GM20431 (cell line): ENCODE results near the gene DPYD.

Source experiments
- in situ Hi-C: fragments of 300-500 bp; cut with MseI, MboI; formaldehyde crosslinking; loops from one replicate; pipeline ENCODE4 v1.15.0; 2020; ENCODE audit warnings: low sequenced_read_pairs; ENCODE audit not compliant: unreplicated experiment

DPYD gene

DNA sequence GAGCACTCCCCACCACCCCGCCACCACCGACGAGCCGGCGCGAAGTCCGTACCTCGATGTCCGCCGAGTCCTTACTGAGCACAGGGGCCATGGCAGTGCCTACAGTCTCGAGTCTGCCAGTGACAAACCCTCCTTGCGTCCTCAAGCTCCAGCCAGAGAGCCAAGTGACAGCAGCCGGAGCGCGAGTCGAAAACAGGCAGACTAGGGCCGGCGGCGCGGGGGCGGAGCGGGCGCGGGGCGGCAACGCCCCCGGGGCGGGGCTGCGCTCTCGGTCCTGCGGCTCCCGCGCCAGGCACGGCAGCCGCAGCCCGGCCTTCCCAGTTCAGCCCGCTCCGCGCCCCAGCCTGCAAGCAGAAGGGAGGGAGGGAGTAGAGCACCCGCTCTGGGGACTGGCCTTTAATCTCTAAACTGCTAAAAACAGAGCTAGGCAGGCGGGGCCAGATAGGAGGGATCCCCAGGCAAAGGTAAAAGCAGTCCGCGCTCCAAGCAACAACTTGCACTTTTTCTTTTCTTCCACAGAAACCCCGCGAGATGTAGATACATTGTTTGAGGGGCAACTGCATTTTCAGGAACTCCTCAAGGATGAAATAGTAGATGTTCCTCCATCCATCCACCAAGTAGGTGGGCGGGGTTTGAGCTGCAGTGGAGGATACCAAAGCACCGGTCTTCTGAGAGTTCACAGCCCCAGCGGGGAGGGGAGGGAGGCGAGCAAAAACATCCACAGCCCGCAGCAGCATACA lies at the start of gene DPYD:
Gene DPYD (minus strand): TSS at position 203 of the 740 bp plus-strand sequence. CDS start 112 bp downstream, at position 91.
- in situ Hi-C loops: no loop called here

DNA sequence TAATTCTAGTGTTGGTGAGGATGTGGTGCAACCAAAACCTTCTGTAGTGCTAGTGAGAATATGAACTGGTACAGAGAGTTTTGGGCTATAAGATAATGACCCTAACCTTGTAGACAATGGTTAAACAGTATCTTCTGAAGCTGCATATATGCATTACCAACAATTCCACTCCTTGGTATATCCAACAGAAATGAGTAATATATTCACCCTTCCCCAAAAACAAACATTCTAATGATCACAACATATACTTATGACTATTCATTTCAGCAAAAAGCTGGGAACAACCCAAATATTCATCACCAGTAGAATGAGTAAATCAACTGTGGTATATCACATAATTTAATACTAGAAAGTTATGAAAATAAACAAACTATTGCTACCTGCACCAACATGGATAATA lies 39.6 kb upstream of the DPYD start:
- in situ Hi-C loops: no loop called here

DNA sequence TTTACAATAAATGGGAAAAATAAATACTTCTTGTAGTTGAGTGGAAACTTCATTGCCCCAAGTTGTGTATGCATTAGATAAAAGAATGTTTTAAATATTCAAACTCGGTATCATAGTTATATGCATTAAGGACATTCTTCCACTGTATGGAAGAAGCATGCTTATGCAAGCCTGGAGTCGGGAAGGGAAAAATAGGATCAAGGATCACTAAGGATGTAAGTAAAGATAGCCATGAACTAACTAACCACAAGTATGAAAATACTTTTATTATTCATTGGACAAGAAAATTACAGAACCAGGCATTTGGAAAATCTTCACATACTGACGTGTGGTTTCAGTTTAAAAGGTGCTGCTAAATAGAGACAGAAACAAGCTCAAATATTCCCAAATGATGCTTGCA lies 26.9 kb upstream of the DPYD start:
- in situ Hi-C loops: no loop called here

DNA sequence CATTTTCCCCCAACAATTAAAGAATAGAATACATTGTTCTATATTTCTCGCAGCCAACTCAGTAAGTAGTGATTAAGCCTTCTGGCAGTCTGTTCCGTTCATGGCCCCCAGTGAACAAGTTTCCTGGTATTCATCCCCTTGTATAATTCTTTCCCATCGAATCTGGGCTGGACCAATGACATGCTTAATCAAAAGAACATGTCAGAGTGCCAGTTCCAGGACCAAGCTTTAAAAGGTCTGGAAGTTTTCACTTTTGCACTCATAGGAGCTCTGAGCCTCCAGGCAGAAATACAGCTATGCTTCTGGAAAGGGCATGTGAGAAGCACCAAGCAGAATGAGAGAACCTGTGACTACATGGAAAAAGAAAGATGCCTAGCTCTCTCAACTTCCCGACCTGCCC lies 22.5 kb upstream of the DPYD start:
- in situ Hi-C loops: no loop called here

DNA sequence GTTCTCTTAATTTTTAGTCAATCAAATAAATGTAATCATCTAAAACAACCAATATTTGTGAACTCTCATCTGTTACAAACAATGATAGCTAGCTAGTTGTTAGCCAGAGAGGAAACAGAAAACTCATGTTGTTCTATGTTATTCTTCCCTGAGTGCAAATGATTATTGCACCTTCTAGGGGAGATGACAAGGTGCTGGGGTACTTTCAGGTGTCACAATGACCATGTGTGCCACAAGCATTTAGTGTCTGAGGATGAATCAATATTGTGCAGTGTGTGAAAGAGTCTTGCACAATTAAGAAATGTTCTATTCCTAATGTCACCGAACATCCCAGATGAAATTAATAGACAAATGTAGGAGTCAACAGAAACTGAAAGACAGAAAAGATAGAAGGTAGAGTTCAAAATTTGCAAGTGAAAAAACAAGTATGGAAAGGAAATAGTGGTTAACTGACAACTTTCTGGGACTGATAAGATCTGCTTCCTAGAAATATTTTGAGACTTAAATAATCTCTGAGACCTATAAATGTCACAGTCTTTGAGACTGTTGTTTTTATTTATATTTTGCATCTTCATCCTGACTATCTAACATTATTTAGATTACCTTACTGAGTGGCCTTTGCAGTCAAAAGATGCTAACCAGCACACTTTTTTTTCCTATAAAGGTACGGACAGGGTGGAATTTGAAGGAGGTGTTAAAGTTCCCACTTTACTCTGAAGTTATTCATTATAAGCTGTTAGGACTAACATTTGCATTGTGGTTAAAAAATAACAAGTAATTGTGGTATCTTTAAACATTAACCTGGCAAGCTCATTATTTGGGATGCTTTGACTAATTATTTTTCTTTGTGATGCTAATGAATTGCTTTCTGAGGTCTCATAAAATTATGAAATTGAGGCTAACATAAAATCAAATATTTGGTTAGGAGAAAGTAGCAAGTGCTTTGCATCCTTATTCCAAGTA lies 21.6 kb upstream of the DPYD start:
- in situ Hi-C loops: no loop called here

DNA sequence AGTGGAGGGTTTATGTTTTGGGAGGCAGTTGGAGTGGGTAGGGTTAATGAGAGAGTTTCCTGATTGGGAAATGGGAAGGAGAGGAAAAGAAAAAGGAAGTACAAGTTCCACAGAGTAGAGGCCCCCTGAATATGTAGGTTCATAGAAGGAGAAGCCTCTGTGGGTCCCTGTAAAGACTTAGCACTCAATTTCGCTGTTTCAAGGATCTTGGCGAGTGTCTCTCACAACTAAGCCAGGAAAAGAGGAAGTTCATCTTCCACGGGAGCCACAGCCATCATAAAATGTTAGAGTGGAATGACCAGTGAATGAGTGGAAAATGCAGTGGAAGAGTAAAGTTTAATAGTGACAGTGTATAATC lies 17.4 kb upstream of the DPYD start:
- in situ Hi-C loops: no loop called here

DNA sequence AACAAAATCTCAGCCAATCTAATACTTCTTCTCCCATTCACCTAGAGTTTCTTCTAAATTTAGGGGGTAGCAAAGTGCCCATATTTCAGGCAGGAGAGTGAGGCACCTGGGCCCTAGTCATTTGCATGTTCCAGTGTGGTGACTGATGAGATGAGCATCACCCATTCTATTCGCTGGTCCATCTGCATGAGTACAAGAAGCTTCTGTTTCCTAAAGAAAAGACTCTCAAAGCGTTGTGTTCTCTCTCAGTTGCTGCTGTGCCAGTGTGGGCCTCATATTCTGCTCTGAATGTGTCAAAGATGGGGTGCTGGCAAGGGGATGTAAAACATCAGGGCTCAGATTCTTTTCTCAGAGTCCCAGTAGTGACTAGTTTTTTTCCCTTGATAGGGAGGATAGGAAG lies 16.1 kb upstream of the DPYD start:
- in situ Hi-C loops: no loop called here

DNA sequence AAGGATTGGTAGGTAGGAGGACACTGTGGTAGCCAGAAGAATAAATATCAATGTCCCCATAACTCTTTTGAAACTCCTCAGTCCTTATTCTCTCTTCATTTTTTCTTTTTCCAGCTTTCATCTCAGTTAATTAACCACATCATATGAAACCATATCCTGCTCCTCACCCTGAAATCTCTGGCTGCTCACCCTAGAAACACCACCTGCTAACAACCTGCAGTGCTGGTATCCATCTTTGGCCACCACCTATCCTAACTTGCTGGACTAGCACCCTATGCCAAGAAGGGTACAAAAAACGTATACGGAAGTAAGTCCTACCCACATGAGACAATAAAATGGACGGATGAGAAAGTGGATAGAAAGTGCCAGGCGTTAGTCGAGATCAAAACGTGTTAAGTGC lies 13.7 kb upstream of the DPYD start:
- in situ Hi-C loops: no loop called here

DNA sequence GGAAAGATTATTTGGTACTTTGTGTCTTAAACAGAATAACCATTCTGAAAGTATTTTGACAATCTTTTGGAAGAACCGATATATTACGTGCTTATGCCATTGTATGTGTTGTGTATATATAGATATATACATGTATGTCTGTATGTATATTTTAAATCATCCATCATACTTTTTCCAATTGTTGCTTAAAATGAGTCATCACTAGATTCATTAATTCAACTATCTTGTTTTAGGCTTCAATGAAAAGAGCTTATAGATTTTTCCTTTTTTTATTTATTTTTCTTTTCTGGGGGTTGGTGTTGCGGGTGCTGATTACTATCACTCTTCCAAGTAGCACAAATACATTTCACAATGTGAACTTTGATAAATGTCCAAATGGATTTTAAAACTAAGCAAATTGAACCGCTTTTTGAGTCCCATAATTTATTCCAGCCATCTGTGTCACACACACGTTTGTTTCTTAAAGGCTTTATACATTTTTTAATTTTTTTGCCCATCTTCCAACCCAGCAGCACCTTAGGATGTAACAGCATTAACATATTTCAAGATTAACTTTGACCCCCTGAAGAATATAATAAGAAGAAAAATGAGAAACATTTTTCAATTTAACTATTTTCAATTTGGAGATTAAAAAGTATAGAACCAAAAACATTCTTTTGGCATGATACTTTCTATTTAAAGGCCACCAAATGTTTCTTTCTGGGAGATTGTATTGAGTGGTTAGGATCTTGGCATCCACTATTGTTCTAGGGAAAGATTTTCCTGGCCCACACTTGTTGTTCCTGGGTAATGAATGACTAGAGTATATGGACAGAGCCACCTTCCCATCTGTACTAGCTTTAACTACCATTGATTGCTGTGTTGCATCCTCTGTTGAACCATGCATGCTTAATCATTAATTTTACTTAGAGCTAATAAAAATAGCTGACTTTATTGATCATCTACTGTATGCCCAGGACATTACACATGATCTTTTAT lies 9.3 kb upstream of the DPYD start:
- in situ Hi-C loops: no loop called here

DNA sequence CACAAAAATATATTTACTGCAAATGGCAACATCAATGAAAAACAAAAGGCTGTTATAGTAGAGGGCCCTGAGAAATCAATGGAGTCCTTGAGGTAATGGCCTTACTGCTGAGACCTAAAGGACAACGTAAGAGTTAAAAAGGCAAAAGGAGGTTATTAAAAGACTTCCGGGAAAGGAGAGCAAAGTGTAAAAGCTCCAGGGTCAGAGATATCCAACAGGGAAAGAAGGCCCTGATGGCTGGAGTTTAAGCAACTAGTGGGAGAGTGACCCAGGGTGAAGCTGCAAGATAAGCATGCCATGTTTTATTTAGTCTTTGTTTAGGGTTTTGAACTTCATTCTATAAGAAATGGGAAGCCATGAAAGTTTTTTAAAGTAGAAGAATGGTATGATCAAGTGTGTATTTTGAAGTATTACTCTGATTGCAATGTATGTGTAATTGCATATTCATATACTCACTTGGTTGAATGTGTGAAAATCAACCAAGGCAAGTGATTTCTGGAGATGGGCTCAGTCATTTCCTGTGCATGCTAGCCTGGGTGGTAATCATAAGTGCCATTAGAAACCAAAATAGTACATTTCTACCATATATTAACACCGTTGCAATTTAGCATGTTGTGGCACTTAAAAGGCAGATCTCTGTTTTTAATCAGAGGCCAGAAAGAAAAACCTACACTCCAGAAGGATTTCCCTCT lies 5.3 kb upstream of the DPYD start:
- in situ Hi-C loops: no loop called here

DNA sequence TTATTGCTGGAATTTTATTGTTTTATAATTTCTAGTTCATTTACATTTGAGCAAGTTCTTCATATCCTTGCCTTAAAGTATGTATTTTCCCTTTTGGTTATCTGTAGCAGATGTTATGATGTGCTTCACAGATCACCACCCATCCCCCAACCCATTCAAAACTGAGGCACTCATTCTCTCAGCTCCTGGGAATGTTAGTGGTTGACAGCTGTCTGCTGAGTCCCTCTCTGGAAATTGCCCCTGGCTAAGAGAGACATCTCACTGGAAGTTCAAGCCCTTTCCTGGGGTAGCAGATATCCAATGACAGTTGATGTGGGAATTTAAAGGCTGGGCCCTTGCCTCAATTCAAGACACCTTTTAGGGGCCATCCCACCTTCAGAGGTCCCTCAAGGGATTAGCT lies 4.3 kb upstream of the DPYD start:
- in situ Hi-C loops: no loop called here

DNA sequence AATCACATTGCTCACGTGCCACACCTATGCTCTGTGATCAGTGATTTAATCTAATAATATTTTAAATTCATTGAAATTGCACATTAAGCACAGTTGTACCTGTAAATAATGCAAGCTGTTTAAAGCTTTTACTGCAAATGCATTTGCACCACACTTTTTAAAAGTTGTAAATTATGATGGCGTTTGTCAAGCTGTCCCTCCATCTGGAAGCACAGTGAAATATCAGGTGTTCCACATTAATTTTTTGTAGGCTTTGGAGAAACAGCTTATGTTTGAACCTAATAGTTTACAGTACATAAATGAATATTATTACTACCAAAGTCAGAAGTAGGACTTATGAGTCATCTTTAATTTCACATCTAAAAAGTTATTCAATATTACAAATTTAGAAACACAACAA lies 3.0 kb upstream of the DPYD start:
- in situ Hi-C loops: no loop called here

DNA sequence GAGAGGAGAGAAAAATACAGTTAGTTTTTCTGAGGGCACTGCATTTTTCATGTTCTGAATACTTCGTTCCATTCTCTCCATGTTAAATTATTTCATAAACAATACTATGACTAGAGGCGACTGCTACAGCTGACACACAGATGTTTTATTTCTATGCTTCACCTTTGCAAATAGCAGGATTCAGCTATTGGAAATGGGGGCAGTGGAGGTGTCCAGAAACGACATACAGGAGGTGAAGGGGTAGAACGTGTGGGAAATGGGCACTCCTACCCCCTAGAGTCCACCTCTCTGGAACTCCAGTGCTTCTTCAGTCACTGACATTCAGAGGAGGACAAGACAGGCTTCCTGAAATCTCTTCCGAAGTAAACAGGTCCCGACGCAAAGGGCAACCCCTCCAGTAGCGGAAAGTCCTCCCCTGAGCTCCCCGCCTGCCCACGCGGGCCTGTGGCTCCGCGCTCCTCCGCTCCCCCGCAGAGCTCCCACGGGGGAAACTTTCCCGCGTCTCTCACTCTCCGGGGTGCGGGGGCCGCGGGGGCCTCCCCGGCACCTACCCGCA lies 480 bp downstream of the DPYD start:
- in situ Hi-C loops: no loop called here

DNA sequence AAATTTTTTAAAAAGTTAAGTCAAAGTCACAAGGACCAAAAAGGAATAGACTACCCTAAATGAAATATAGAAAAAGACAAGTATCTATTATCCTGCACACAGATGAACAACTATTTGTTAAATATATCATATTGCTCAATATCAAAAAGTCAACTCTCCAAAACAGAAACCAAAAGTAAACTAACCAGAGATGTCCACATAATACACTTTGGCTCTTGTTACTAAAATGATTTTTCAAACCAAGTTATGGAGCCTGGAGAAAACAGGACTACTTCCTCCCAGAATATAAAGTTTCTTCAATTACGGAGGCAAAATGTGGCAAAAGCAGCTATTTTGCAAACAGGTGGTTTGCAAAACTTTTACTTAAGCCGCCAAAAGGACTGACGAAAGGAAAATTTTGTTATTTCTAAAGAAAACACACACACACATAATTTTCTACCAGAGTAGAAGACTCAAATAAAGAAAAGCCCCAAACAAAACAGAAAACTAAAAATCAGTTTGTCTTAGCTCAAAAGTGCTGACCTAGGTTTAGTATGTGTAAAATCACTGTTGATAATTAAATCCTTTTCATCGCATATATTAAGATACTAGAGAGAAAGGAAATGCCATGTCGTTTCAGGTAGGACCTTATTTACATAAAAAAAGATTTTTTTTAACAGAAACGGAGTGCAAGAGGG lies 1.1 kb downstream of the DPYD start:
- in situ Hi-C loops: no loop called here

DNA sequence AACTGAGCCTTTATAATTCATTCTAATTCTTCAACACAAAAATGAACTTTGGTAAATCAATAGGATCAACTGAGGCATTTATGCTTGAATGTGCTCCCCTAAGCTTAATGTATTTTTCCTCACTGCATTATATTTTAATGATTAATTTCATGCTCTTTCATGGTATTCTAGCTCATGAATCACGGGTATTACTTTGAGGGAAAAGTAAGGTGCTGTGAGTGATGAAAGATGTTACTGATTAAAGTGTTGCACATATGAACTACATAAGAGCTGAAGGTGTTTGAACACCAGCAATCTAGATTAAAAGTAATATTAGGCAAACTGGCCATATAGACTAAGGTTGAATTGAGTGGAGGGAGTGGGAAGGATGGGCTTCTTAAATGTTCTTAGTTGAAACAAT lies 1.9 kb downstream of the DPYD start:
- in situ Hi-C loops: no loop called here

DNA sequence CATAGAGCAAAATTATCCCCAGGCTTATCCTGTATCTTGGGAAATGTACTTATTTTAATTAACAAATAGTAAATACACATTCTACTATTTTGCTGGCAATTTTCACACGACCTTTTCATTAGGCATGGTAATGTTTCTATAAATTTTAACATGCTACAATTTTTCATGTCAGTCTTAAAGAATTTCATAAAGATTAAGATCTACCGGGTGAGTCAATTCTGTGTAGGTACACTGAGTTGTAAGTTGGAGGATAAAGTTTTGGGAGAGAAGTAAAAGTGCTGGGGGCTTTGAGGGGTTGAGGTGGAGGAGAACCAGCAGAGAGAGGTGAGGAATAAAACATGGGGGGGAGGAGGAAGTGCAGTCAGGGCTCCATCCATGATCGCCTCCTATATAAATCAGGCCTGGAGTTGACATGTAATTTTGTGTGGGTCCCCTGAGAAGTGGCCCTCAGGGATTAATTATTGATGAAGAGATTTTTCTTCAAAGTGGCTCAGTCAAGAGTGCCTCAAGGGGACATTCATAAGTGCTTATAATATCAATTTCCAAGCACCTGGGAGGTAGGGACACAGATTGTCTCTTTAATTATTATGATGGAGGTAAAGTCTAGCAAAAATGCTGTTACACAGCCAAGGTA lies 7.2 kb downstream of the DPYD start:
- in situ Hi-C loops: no loop called here

DNA sequence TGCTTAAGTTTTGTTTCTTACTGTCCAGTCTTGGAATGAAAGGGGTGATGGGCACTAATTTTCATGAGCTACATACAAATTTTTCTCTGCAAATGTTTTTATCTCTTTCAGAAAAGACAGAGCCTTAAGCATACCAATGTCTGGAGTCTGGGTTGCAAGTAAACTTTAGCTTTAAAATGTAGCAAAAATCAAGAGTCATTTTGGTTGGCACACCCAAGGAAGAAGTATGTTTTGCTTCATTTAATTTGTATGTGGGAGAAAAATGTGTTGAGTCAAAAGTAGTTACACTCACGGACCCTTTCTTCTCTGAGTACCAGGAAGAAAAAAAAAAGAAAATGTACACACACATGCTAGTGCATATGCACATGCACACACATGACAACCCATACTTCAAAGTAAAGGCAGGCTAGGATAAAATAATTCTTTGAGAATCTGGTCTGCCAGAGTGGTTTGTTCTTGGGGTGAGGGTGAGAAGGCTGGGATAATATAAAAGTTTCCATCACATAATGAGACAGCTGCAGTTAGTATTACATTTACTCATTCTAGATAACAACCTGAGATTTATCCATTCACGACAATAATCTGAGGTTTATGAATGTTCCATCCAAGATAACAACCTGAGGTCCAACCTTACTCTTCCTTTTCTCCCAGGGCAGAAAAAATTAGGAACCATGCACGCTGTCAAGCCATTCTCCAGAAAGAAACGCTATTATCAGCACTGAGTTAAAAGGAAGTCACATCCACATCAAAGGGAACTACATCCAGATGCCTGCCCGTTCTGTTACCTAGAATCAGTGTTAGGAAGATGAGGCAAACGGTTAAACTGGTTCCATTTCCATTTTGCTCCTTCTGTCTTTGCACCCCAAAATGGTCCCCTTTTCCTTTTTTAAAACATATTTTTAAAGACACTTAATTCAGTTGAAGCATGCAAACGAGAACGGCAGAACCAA lies 9.3 kb downstream of the DPYD start:
- in situ Hi-C loops: no loop called here
